ENCODE measurements around the gene THUMPD3. TPM values are rescaled to one million over a fixed set of nuclear protein-coding genes. Genes with fewer than 3 reads are reported as not detected.

Gene THUMPD3
- total and polyA plus RNA-seq, 7 donors, result 15.6 to 38.5 (median 30.9) TPM

DNA sequence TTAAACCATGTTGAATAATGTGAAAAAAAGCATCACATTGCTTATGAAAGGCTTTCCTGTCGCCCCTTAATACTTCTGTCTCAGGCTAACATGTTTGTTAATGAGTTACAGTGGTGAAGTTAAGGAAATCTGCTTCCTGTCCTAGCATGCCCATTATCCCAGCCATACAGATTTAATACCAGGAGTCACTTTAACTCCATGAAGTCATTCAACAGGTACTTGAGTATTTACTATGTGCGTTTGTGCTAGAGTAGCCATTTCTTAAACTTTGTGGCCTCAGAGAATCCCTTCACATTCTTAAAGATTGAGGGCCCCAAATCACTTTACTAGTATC is 24.4 kb downstream of the THUMPD3 start:
- Histone ChIP-seq H3K36me3 (peaks cover 29 to 92% (median 57%) of the 10 kb centered on the region in 4 donors), H3K9me3 (no peaks in the 10 kb centered on the region), H3K27me3 (no peaks in the 10 kb centered on the region), H3K27ac (no peak overlapping the region), H3K4me1 (peaks cover 0 to 18% (median 16%) of the 10 kb centered on the region in 4 donors), H3K4me3 (no peak overlapping the region)
- intact Hi-C loops (cut with DNase I), result no loop called here
- no peak for DNase-seq
- 87 to 88% methylated on average over 2 of the region's 2 CpGs for WGBS, 2 donors
- TF ChIP-seq, protein P1, sequence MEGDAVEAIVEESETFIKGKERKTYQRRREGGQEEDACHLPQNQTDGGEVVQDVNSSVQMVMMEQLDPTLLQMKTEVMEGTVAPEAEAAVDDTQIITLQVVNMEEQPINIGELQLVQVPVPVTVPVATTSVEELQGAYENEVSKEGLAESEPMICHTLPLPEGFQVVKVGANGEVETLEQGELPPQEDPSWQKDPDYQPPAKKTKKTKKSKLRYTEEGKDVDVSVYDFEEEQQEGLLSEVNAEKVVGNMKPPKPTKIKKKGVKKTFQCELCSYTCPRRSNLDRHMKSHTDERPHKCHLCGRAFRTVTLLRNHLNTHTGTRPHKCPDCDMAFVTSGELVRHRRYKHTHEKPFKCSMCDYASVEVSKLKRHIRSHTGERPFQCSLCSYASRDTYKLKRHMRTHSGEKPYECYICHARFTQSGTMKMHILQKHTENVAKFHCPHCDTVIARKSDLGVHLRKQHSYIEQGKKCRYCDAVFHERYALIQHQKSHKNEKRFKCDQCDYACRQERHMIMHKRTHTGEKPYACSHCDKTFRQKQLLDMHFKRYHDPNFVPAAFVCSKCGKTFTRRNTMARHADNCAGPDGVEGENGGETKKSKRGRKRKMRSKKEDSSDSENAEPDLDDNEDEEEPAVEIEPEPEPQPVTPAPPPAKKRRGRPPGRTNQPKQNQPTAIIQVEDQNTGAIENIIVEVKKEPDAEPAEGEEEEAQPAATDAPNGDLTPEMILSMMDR (IDR thresholded peaks at IDR 0.05), result no peak
- no peak for TF ChIP-seq POLR2A (IDR thresholded peaks at IDR 0.05)
- TF ChIP-seq POLR2AphosphoS5 (IDR thresholded peaks at IDR 0.05), result no peak
- TF ChIP-seq EP300 (IDR thresholded peaks at IDR 0.05), result no peak

DNA sequence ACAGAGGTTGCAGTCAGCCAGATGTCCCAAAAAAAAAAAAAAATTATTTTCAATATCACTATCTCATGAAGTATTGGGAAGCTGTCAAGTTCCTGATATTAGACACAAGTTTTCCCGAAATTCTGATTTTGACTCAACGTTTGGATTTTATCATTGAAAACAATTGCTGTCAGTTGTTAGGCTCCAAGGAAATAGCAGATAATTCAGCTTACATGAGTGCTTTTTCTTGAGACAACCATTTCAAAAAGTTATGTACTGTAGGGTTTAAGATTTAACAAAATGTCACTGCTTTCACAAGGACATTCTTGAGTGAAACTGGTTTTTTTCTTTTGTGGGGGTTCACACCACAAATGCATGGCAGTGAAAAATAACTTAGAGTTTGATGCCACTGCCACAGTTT is 25.3 kb downstream of the THUMPD3 start:
- no peak for DNase-seq
- H3K4me3 ChIP-seq, result no peak overlapping the region
- 86 to 90% methylated on average over 2 of the region's 2 CpGs for WGBS, 2 donors
- H3K9me3 ChIP-seq, result no peaks in the 10 kb centered on the region
- no peak overlapping the region for H3K27ac ChIP-seq
- H3K4me1 ChIP-seq, result peaks cover 0 to 27% (median 22%) of the 10 kb centered on the region in 4 donors
- no peaks in the 10 kb centered on the region for H3K27me3 ChIP-seq
- no peak for TF ChIP-seq POLR2A (IDR thresholded peaks at IDR 0.05)
- TF ChIP-seq, protein P1 (IDR thresholded peaks at IDR 0.05), result no peak
- no peak for TF ChIP-seq EP300 (IDR thresholded peaks at IDR 0.05)
- TF ChIP-seq POLR2AphosphoS5 (IDR thresholded peaks at IDR 0.05), result no peak
- peaks cover 29 to 85% (median 55%) of the 10 kb centered on the region in 4 donors for H3K36me3 ChIP-seq
- intact Hi-C loops (cut with DNase I), result no loop called here

DNA sequence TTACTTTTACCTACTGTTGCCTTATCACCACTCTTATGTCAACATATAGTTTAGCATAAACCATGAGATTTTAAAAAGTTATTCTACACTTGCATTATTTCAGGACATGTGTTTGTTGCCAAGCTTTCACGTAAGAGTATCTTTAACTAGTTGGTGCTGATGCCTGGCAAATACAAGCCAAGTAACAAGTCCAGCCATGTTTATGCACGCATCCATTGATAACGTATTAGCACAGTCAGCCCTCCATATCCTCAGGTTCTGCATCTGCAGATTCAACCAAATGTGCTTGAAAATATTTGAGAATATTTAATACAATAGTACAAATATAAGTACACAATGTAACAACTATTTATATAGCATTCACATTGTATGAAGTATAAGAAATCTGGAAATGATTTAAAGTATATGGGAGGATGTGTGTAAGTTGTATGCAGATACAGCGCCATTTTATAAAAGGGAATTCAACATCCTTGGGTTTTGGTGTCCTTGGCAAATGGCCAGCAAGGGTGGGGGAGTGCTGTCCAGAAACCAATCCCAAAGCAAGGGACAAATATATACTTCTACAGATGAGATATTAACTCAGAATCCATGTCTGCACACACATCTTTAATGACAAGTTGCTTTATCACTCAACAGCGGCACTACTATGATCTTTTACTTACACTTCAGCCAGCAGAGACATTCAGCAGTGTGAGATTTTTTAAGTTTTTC is 25.9 kb downstream of the THUMPD3 start:
- WGBS, 2 donors, result 93 to 96% methylated on average over 5 of the region's 5 CpGs

DNA sequence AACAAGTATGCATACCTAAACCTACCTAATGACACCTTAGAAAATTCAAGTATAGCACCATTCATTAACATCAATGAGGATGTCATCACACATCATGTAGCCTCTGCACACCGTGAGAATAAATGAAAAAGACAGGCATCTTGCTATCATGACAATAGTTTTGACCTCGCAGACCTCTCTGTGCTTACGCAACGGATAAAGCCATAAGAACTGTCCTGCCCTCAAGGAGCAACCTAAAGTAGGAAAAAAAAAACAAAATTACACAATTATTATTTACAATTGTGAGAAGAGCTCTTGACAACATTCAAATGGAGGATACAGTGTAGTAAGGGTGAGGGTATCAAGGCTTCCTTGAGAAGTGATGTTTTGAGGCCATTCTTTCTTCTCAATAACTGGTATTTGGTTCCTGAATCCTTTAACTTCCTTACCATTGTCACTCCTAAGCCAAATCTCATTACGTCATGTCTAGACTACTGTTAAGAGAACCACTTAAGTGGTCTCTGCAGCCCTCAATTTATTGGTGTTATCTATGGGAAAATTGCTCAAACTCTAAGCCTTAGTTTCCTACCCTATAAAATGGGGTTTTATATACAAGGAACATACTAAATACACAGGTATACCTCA is 27.5 kb downstream of the THUMPD3 start:
- DNase-seq, result no peak
- 97% methylated on average over 5 of the region's 5 CpGs for WGBS, 2 donors
- Histone ChIP-seq H3K36me3 (peaks cover 25 to 79% (median 46%) of the 10 kb centered on the region in 4 donors), H3K4me1 (peaks cover 0 to 49% (median 45%) of the 10 kb centered on the region in 4 donors), H3K4me3 (no peak overlapping the region), H3K9me3 (no peaks in the 10 kb centered on the region), H3K27ac (no peak overlapping the region), H3K27me3 (no peaks in the 10 kb centered on the region)
- TF ChIP-seq POLR2A (IDR thresholded peaks at IDR 0.05) (no peak), EP300 (IDR thresholded peaks at IDR 0.05) (no peak), POLR2AphosphoS5 (IDR thresholded peaks at IDR 0.05) (no peak)
- TF ChIP-seq, protein P1 (IDR thresholded peaks at IDR 0.05), result no peak
- intact Hi-C loops (cut with DNase I), result no loop called here

More for the DNA sequence above, 25.9 kb downstream of the THUMPD3 start:
- H3K4me3 ChIP-seq, result no peak overlapping the region
- TF ChIP-seq POLR2AphosphoS5 (IDR thresholded peaks at IDR 0.05) (no peak), POLR2A (IDR thresholded peaks at IDR 0.05) (no peak), EP300 (IDR thresholded peaks at IDR 0.05) (no peak)
- TF ChIP-seq, protein P1 (IDR thresholded peaks at IDR 0.05), result no peak
- peaks cover 0 to 32% (median 28%) of the 10 kb centered on the region in 4 donors for H3K4me1 ChIP-seq
- intact Hi-C loops (cut with DNase I), result no loop called here
- no peak overlapping the region for H3K27ac ChIP-seq
- no peaks in the 10 kb centered on the region for H3K9me3 ChIP-seq
- H3K27me3 ChIP-seq, result no peaks in the 10 kb centered on the region
- peaks cover 29 to 86% (median 54%) of the 10 kb centered on the region in 4 donors for H3K36me3 ChIP-seq
- DNase-seq, result no peak
